Sigmoid colon (tissue), 7 donors: ENCODE measurements around the gene NDUFS6. TPM values are rescaled to one million over a fixed set of nuclear protein-coding genes. Genes with fewer than 3 reads are reported as not detected.
"Not testable (repeated sequence)": the region's sequence is repeated elsewhere in the genome, so short reads cannot be mapped to it uniquely, and the experiment has no call there.

ENCODE experiments used
- DNase-seq: peaks from one replicate; pipeline ENCODE4 v3.0.0-alpha.2; 2019
- H3K27ac ChIP-seq, 4 donors: fragments of 200-600 bp; sonication (generic); one replicate each; pipeline ENCODE4 v1.5.1; 2016 to 2019; ENCODE audit warnings: mild to moderate bottlenecking in 1 of 4
- H3K27me3 ChIP-seq, 3 donors: fragments of 200-600 bp; sonication (generic); one replicate each; pipeline ENCODE4 v1.5.1; 2019; ENCODE audit warnings: mild to moderate bottlenecking in 1 of 3
- H3K36me3 ChIP-seq, 4 donors: fragments of 200-600 bp; sonication (generic); one replicate each; pipeline ENCODE4 v1.5.1; 2016 to 2019
- H3K4me1 ChIP-seq, 4 donors: fragments of 200-600 bp; sonication (generic); one replicate each; pipeline ENCODE4 v1.5.1; 2017 to 2019
- H3K4me3 ChIP-seq, 4 donors: fragments of 200-600 bp; sonication (generic); one replicate each; pipeline ENCODE4 v1.5.1; 2017 to 2019; ENCODE audit warnings: mild to moderate bottlenecking in 2 of 4, moderate library complexity in 1 of 4
- H3K9me3 ChIP-seq, 4 donors: fragments of 200-600 bp in 3 of 4; sonication (generic) in 3 of 4; one replicate each; pipeline versions ENCODE4 v1.5.1 to v1.6.1; 2013 to 2019
- CTCF ChIP-seq, 4 experiments: fragments of 450-650 bp in 3 of 4; fragments of 200-600 bp in 1 of 4; IDR thresholded peaks; one replicate each; pipeline ENCODE4 v1.5.1; 2016 to 2019; ENCODE audit warnings: antibody characterized with exemption in 4 of 4, mild to moderate bottlenecking in 3 of 4, moderate library complexity in 2 of 4
- EP300 ChIP-seq, 4 donors: sonication (generic); formaldehyde crosslinking; IDR thresholded peaks; one replicate each; pipeline ENCODE4 v1.6.1; 2017; ENCODE audit warnings: antibody characterized with exemption in 4 of 4
- POLR2A ChIP-seq, 2 donors: fragments of 450-650 bp; IDR thresholded peaks; one replicate each; pipeline ENCODE4 v1.6.1; 2016; ENCODE audit warnings: antibody characterized with exemption in 2 of 2, mild to moderate bottlenecking in 2 of 2, moderate library complexity in 2 of 2
- POLR2AphosphoS5 ChIP-seq, 4 donors: sonication (generic); formaldehyde crosslinking; IDR thresholded peaks; one replicate each; pipeline ENCODE4 v1.6.1; 2017; ENCODE audit warnings: antibody characterized with exemption in 4 of 4
- WGBS, 2 donors: extraction: QIAGEN DNeasy Blood & Tissue Kit; methylation state at CpG; one replicate each; pipeline ENCODE4 v1.1.7; 2013; 5-methylcytosine and 5-hydroxymethylcytosine counted together
- intact Hi-C: fragments of 100-400 bp; cut with DNase I; formaldehyde crosslinking; loops from one replicate; pipeline ENCODE4 v1.15.1; 2023
- polyA plus RNA-seq, 3 donors: library from polyadenylated mRNA; stranded (reverse); fragments of 200-250 nt; gene quantifications; one replicate each; pipeline ENCODE4 v1.2.3, GENCODE V29; 2013
- total RNA-seq, 4 donors: library from RNA; depleted of rRNA; stranded (reverse); fragments of >200 nt; gene quantifications; one replicate each; pipeline ENCODE4 v1.1.0, GENCODE V29; 2016
- donor health status: healthy with polysubstance abuse.
- donor health status: Bipolar disorder and iron deficiency.
- donor health status: healthy.

The NDUFS6 gene
- total and polyA plus RNA-seq, 7 donors, result 34.9 to 156 (median 82.6) TPM

- no peak for TF ChIP-seq POLR2A (IDR thresholded peaks at IDR 0.05)
- no peak for TF ChIP-seq POLR2AphosphoS5 (IDR thresholded peaks at IDR 0.05)
- no peak for TF ChIP-seq EP300 (IDR thresholded peaks at IDR 0.05)
- no peak for TF ChIP-seq CTCF (IDR thresholded peaks at IDR 0.05)
- Histone ChIP-seq H3K4me1 (no peaks in the 10 kb centered on the region), H3K9me3 (no peaks in the 10 kb centered on the region), H3K4me3 (no peak overlapping the region), H3K27ac (no peak overlapping the region), H3K27me3 (no peaks in the 10 kb centered on the region), H3K36me3 (peaks cover 18 to 98% (median 49%) of the 10 kb centered on the region in 4 donors)
- intact Hi-C loops, result no loop called here
- WGBS, 2 donors, result 96 to 97% methylated on average over 10 of the region's 10 CpGs
- DNase-seq, result no peak
These were observed 9.4 kb downstream of the NDUFS6 start for GRCh38 chr5:1810581-1811101.

DNA sequence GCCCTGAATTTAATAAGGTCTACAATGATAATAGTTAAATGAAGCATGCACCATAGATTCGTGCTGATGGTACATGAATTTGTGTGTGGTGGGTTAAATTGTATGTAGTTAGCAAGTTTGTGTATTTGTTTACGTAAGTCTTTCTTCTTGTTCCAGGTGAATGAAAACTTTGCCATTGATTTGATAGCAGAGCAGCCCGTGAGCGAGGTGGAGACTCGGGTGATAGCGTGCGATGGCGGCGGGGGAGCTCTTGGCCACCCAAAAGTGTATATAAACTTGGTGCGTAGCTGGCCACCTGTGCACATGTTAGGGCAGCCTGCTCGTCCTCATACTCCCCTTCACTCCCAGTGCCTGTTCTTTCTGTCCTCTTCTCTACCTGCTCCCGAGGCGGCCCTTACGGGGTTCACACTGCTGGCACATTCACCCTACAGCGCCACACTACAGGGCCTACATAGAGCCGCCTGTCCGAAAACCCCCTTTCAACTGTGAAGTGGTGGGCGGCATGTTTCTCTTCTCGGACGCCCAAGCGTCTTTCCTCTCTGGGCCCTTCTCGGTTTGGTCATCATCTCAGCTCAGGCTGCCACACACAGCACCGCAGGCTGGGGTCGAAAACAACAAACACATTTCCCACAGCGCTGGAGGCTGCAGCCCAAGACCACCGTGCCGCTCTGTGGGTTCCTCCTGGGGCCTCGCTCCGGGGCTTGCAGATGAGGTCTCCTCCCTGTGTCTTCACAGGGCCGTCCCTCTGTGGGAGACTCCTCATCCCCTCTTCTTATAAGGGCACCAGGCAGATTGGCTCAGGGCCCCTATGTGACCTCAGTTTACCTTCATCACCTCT lies 13.2 kb downstream of the NDUFS6 start:
- Histone ChIP-seq H3K36me3 (peaks cover 33 to 99% (median 56%) of the 10 kb centered on the region in 4 donors), H3K4me3 (no peak overlapping the region), H3K27ac (no peak overlapping the region), H3K27me3 (no peaks in the 10 kb centered on the region), H3K9me3 (no peaks in the 10 kb centered on the region), H3K4me1 (no peaks in the 10 kb centered on the region)
- WGBS, 2 donors, result 95 to 97% methylated on average over 30 of the region's 30 CpGs
- intact Hi-C loops, result no loop called here
- TF ChIP-seq POLR2AphosphoS5 (IDR thresholded peaks at IDR 0.05) (no peak), POLR2A (IDR thresholded peaks at IDR 0.05) (no peak), EP300 (IDR thresholded peaks at IDR 0.05) (no peak), CTCF (IDR thresholded peaks at IDR 0.05) (no peak)
- peak; percentile 53 for DNase-seq

- Histone ChIP-seq H3K36me3 (peaks cover 33 to 98% (median 58%) of the 10 kb centered on the region in 4 donors), H3K4me1 (no peaks in the 10 kb centered on the region), H3K27ac (no peak overlapping the region), H3K27me3 (no peaks in the 10 kb centered on the region), H3K9me3 (no peaks in the 10 kb centered on the region), H3K4me3 (no peak overlapping the region)
- TF ChIP-seq EP300 (IDR thresholded peaks at IDR 0.05) (no peak), POLR2A (IDR thresholded peaks at IDR 0.05) (no peak), POLR2AphosphoS5 (IDR thresholded peaks at IDR 0.05) (no peak), CTCF (IDR thresholded peaks at IDR 0.05) (no peak)
- DNase-seq, result no peak
- intact Hi-C loops, result no loop called here
- WGBS, 2 donors, result 97% methylated on average over 18 of the region's 18 CpGs
These were observed 14.0 kb downstream of the NDUFS6 start for GRCh38 chr5:1815071-1815786.

GRCh38 chr5:1815881-1816292 lies 14.7 kb downstream of the NDUFS6 start:
- no peak overlapping the region for H3K27ac ChIP-seq
- no peaks in the 10 kb centered on the region for H3K9me3 ChIP-seq
- 96 to 97% methylated on average over 17 of the region's 17 CpGs for WGBS, 2 donors
- DNase-seq, result no peak
- TF ChIP-seq EP300 (IDR thresholded peaks at IDR 0.05), result no peak
- TF ChIP-seq CTCF (IDR thresholded peaks at IDR 0.05), result no peak
- TF ChIP-seq POLR2AphosphoS5 (IDR thresholded peaks at IDR 0.05), result no peak
- no peak for TF ChIP-seq POLR2A (IDR thresholded peaks at IDR 0.05)
- intact Hi-C loops, result no loop called here
- no peaks in the 10 kb centered on the region for H3K4me1 ChIP-seq
- H3K4me3 ChIP-seq, result no peak overlapping the region
- H3K36me3 ChIP-seq, result peaks cover 33 to 98% (median 62%) of the 10 kb centered on the region in 4 donors
- no peaks in the 10 kb centered on the region for H3K27me3 ChIP-seq

DNA sequence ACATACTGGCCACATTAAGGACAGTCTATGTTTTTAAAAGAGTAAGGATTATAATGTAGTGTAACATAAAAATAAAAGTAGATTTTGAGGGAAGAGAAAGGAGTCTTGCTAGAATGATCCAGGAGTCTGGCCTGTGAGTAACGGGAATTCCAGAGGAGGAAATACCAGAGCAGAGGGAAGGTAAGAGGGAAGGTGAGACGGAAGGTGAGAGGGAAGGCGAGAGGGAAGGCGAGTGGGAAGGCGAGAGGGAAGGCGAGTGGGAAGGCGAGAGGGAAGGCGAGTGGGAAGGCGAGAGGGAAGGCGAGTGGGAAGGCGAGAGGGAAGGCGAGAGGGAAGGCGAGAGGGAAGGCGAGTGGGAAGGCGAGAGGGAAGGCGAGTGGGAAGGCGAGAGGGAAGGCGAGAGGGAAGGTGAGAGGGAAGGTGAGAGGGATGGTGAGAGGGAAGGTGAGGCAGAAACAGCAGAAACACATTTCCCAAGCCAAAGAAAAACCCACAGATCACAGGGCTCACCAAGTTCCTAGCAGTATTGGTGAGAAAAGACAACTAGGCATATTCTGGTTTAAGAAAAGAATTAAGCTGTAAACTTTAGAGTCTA lies 15.4 kb downstream of the NDUFS6 start:
- H3K4me3 ChIP-seq, H3K27me3 ChIP-seq, H3K9me3 ChIP-seq, DNase-seq, intact Hi-C loops, H3K27ac ChIP-seq, H3K4me1 ChIP-seq: not testable (repeated sequence)
- WGBS, 2 donors, result 97 to 98% methylated on average over 18 of the region's 18 CpGs
- peaks cover 33 to 98% (median 68%) of the 10 kb centered on the region in 4 donors for H3K36me3 ChIP-seq
